Activated CD4-positive, alpha-beta memory T cell treated with anti-CD3 and anti-CD28 coated beads, Interleukin-2, amount 10 ng/mL, durations not matched to agents 7 days and 5 days (primary cell): ENCODE measurements around the gene STAMBPL1. TPM values are rescaled to one million over a fixed set of nuclear protein-coding genes. Genes with fewer than 3 reads are reported as not detected.

Experiments used
- CTCF ChIA-PET: fragments of 350-600 bp; sonication (Branson Sonifier 250); formaldehyde crosslinking; loops from one replicate; lab custom pipeline; 2021; ENCODE audit warnings: antibody characterized with exemption, inconsistent platforms; lab: Charles Lee
- POLR2A ChIA-PET: fragments of 350-600 bp; sonication (Branson Sonifier 250); formaldehyde crosslinking; loops from one replicate; lab custom pipeline; 2021; ENCODE audit warnings: antibody characterized with exemption; lab: Charles Lee
- DNase-seq: peaks from one replicate; pipeline ENCODE4 v3.0.0-alpha.2; 2020
- H3K27ac Mint-ChIP-seq: one replicate; pipeline ENCODE4 v1.8.0; 2021; ENCODE audit warnings: mild to moderate bottlenecking, mixed read lengths
- H3K27me3 Mint-ChIP-seq: one replicate; pipeline ENCODE4 v1.8.0; 2021; ENCODE audit warnings: mixed read lengths
- H3K36me3 Mint-ChIP-seq: one replicate; pipeline ENCODE4 v1.8.0; 2021; ENCODE audit warnings: low read depth, mixed read lengths
- H3K4me1 Mint-ChIP-seq: one replicate; pipeline ENCODE4 v1.8.0; 2021; ENCODE audit warnings: mixed read lengths
- H3K4me3 Mint-ChIP-seq: one replicate; pipeline ENCODE4 v1.8.0; 2021; ENCODE audit warnings: mild to moderate bottlenecking, mixed read lengths
- H3K9me3 Mint-ChIP-seq: one replicate; pipeline ENCODE4 v1.8.0; 2021; ENCODE audit warnings: mixed read lengths
- total RNA-seq, 2 experiments: library from RNA; stranded (reverse); gene quantifications; one replicate each; pipeline ENCODE4 v1.2.3, GENCODE V29; 2021

Gene STAMBPL1
- total RNA-seq, 2 experiments from 2014 or later = 43.2 to 48.5 TPM

- Mint-ChIP-seq H3K36me3 (no peaks in the 10 kb centered on the region), H3K27me3 (peaks cover 6% of the 10 kb centered on the region), H3K9me3 (no peaks in the 10 kb centered on the region), H3K27ac (no peak overlapping the region), H3K4me1 (peaks cover 3% of the 10 kb centered on the region), H3K4me3 (no peak overlapping the region)
- ChIA-PET CTCF (interaction anchor here (1.6 kb wide), 1 partner anchor 25 kb away, joined by 6 read pairs; no protein-coding TSS in a partner anchor), POLR2A (no interaction called here)
- no peak for DNase-seq
Measured at GRCh38 chr10:88861036-88861435, 19.0 kb upstream of the STAMBPL1 start.

GRCh38 chr10:88865281-88865876, 14.7 kb upstream of the STAMBPL1 start:
- no peak overlapping the region for H3K27ac Mint-ChIP-seq
- ChIA-PET POLR2A (no interaction called here), CTCF (interaction anchor here (0.6 to 1.0 kb wide), 2 partner anchors 29 to 37 kb away, joined by 3 to 4 read pairs; no protein-coding TSS in a partner anchor)
- peaks cover 6% of the 10 kb centered on the region for H3K27me3 Mint-ChIP-seq
- H3K36me3 Mint-ChIP-seq = no peaks in the 10 kb centered on the region
- H3K4me3 Mint-ChIP-seq = no peak overlapping the region
- no peaks in the 10 kb centered on the region for H3K9me3 Mint-ChIP-seq
- H3K4me1 Mint-ChIP-seq = peaks cover 10% of the 10 kb centered on the region
- no peak for DNase-seq

GRCh38 chr10:88866454-88866853, 13.6 kb upstream of the STAMBPL1 start:
- CTCF ChIA-PET = interaction anchor here (0.8 kb wide), 1 partner anchor 31 kb away, joined by 4 read pairs; no protein-coding TSS in a partner anchor
- POLR2A ChIA-PET = no interaction called here
- peaks cover 8% of the 10 kb centered on the region for H3K27me3 Mint-ChIP-seq
- H3K27ac Mint-ChIP-seq = no peak overlapping the region
- no peak for DNase-seq
- H3K4me3 Mint-ChIP-seq = no peak overlapping the region
- H3K9me3 Mint-ChIP-seq = peaks cover 2% of the 10 kb centered on the region
- peaks cover 10% of the 10 kb centered on the region for H3K4me1 Mint-ChIP-seq
- no peaks in the 10 kb centered on the region for H3K36me3 Mint-ChIP-seq

- Mint-ChIP-seq H3K9me3 (peaks cover 2% of the 10 kb centered on the region), H3K27ac (no peak overlapping the region), H3K36me3 (no peaks in the 10 kb centered on the region), H3K4me1 (peaks cover 10% of the 10 kb centered on the region), H3K27me3 (peaks cover 5% of the 10 kb centered on the region), H3K4me3 (no peak overlapping the region)
- DNase-seq = no peak
- CTCF ChIA-PET = interaction anchor here (0.9 to 1.1 kb wide), 3 partner anchors 10 to 64 kb away, joined by 3 to 4 read pairs (median 4); partner anchors contain the start of gene STAMBPL1
- POLR2A ChIA-PET = interaction anchor here (1.4 to 1.6 kb wide), 2 partner anchors 10 to 22 kb away, joined by 5 to 6 read pairs; partner anchors contain the start of gene STAMBPL1
Measured at GRCh38 chr10:88870089-88870488, 10.0 kb upstream of the STAMBPL1 start.

- H3K27ac Mint-ChIP-seq = no peak overlapping the region
- H3K27me3 Mint-ChIP-seq = peaks cover 5% of the 10 kb centered on the region
- CTCF ChIA-PET = no interaction called here
- POLR2A ChIA-PET = no interaction called here
- no peak for DNase-seq
- peaks cover 12% of the 10 kb centered on the region for H3K4me1 Mint-ChIP-seq
- H3K36me3 Mint-ChIP-seq = peaks cover 4% of the 10 kb centered on the region
- H3K9me3 Mint-ChIP-seq = peaks cover 10% of the 10 kb centered on the region
- H3K4me3 Mint-ChIP-seq = no peak overlapping the region
Measured at GRCh38 chr10:88873757-88874156, 6.3 kb upstream of the STAMBPL1 start.

GRCh38 chr10:88874281-88874680, 5.8 kb upstream of the STAMBPL1 start:
- Mint-ChIP-seq H3K4me3 (no peak overlapping the region), H3K27ac (no peak overlapping the region), H3K9me3 (peaks cover 10% of the 10 kb centered on the region), H3K27me3 (peaks cover 5% of the 10 kb centered on the region), H3K4me1 (peaks cover 18% of the 10 kb centered on the region), H3K36me3 (peaks cover 4% of the 10 kb centered on the region)
- CTCF ChIA-PET = no interaction called here
- no peak for DNase-seq
- POLR2A ChIA-PET = no interaction called here

- Mint-ChIP-seq H3K27ac (no peak overlapping the region), H3K4me1 (peaks cover 24% of the 10 kb centered on the region), H3K9me3 (peaks cover 10% of the 10 kb centered on the region), H3K4me3 (no peak overlapping the region), H3K27me3 (peaks cover 5% of the 10 kb centered on the region), H3K36me3 (peaks cover 4% of the 10 kb centered on the region)
- ChIA-PET POLR2A (no interaction called here), CTCF (no interaction called here)
- no peak for DNase-seq
Measured at GRCh38 chr10:88875081-88875480, 5.0 kb upstream of the STAMBPL1 start.

- ChIA-PET CTCF (no interaction called here), POLR2A (no interaction called here)
- peaks cover 18% of the 10 kb centered on the region for H3K36me3 Mint-ChIP-seq
- peaks cover 2% of the 10 kb centered on the region for H3K27me3 Mint-ChIP-seq
- H3K27ac Mint-ChIP-seq = no peak overlapping the region
- peaks cover 30% of the 10 kb centered on the region for H3K4me1 Mint-ChIP-seq
- no peak for DNase-seq
- peaks cover 8% of the 10 kb centered on the region for H3K9me3 Mint-ChIP-seq
- no peak overlapping the region for H3K4me3 Mint-ChIP-seq
Measured at GRCh38 chr10:88877298-88877697, 2.7 kb upstream of the STAMBPL1 start.

- Mint-ChIP-seq H3K4me1 (peaks cover 60% of the 10 kb centered on the region), H3K27me3 (no peaks in the 10 kb centered on the region), H3K27ac (peak overlapping the region; percentile 99), H3K9me3 (peaks cover 8% of the 10 kb centered on the region), H3K4me3 (peak overlapping the region; percentile 97), H3K36me3 (peaks cover 46% of the 10 kb centered on the region)
- peak; percentile 84 for DNase-seq
- ChIA-PET POLR2A (interaction anchor here (0.8 to 5.1 kb wide), 24 partner anchors 10 to 1062 kb away, joined by 3 to 46 read pairs (median 5); partner anchors contain the start of genes ATAD1, CH25H, FAS and KLLN), CTCF (interaction anchor here (1.0 to 2.6 kb wide), 12 partner anchors 10 to 114 kb away, joined by 3 to 19 read pairs (median 4); no protein-coding TSS in a partner anchor)
Measured at GRCh38 chr10:88880282-88881076, 434 bp downstream of the STAMBPL1 start.

GRCh38 chr10:88881320-88881719, 1.3 kb downstream of the STAMBPL1 start:
- Mint-ChIP-seq H3K27me3 (no peaks in the 10 kb centered on the region), H3K9me3 (peaks cover 8% of the 10 kb centered on the region), H3K4me1 (peaks cover 67% of the 10 kb centered on the region), H3K4me3 (peak overlapping the region; percentile 97), H3K27ac (peak overlapping the region; percentile 99), H3K36me3 (peaks cover 52% of the 10 kb centered on the region)
- ChIA-PET POLR2A (interaction anchor here (1.0 to 5.1 kb wide), 10 partner anchors 11 to 1019 kb away, joined by 3 to 46 read pairs (median 6); partner anchors contain the start of gene FAS), CTCF (interaction anchor here (0.8 to 2.3 kb wide), 3 partner anchors 14 to 46 kb away, joined by 3 to 15 read pairs (median 4); no protein-coding TSS in a partner anchor)
- DNase-seq = peak; percentile 23

- Mint-ChIP-seq H3K27ac (peak overlapping the region; percentile 99), H3K4me3 (peak overlapping the region; percentile 97), H3K9me3 (peaks cover 1% of the 10 kb centered on the region), H3K4me1 (peaks cover 73% of the 10 kb centered on the region), H3K36me3 (peaks cover 51% of the 10 kb centered on the region), H3K27me3 (no peaks in the 10 kb centered on the region)
- ChIA-PET CTCF (interaction anchor here (0.8 to 2.3 kb wide), 2 partner anchors 13 to 47 kb away, joined by 4 to 15 read pairs; no protein-coding TSS in a partner anchor), POLR2A (interaction anchor here (1.0 to 5.1 kb wide), 9 partner anchors 10 to 1020 kb away, joined by 4 to 46 read pairs (median 6); partner anchors contain the start of gene FAS)
- DNase-seq = no peak
Measured at GRCh38 chr10:88881922-88882645, 2.0 kb downstream of the STAMBPL1 start.
